ENCODE measurements around the gene NID2. TPM values are rescaled to one million over a fixed set of nuclear protein-coding genes. Genes with fewer than 3 reads are reported as not detected.

NID2 gene
- total and polyA plus RNA-seq, 10 of the 15 experiments (the other 5 are each of a cell fraction or from before 2014, with no cell fraction given), result 0.04 to 0.49 (median 0.23) TPM; not detected in 3

GRCh38 chr14:52078721-52079120, 9.9 kb upstream of the NID2 start:
- DNase-seq (ENCODE audit: low read depth, low spot score) (no peak), FAIRE-seq (no peak), ATAC-seq (no peak)
- Histone ChIP-seq H3K36me3 (ENCODE audit: control insufficient read depth in 2 of 2, insufficient read depth in 2 of 2, low read length in 1 of 2) (no peaks in the 10 kb centered on the region), H3K9ac (ENCODE audit: control insufficient read depth, insufficient read depth, low read length) (no peak overlapping the region), H3K27me3 (replicated peaks in 1 of 2; ENCODE audit: control insufficient read depth in 2 of 2, insufficient read depth in 2 of 2, low read length in 1 of 2) (peaks cover 0 to 3% of the 10 kb centered on the region in 2 experiments; a peak in 2 of 4 replicates), H3K79me2 (ENCODE audit: control insufficient read depth, insufficient read depth, low read length) (no peaks in the 10 kb centered on the region), H2AFZ (ENCODE audit: control insufficient read depth, low read depth, low read length) (no peak overlapping the region), H3K4me1 (ENCODE audit: control insufficient read depth, insufficient read depth, low read length) (no peaks in the 10 kb centered on the region), H3K4me3 (no peak overlapping the region), H4K20me1 (ENCODE audit: control insufficient read depth, insufficient read depth) (no peaks in the 10 kb centered on the region), H3K27ac (ENCODE audit: control insufficient read depth, insufficient read depth) (no peak overlapping the region), H3K9me3 (replicated peaks; ENCODE audit: control insufficient read depth, insufficient read depth, low read length) (no peaks in the 10 kb centered on the region), H3K4me2 (ENCODE audit: control insufficient read depth, insufficient read depth) (no peak overlapping the region)
- in situ Hi-C loops (cut with MboI), result no loop called here
- POLR2A ChIA-PET, result no interaction called here
- no TSS peak for BruUV-seq (replicated peaks)
- 0% methylated on average over 2 of the region's 2 CpGs for WGBS (ENCODE audit: insufficient coverage, insufficient replicate concordance, low lambda C conversion rate, missing lambda C conversion rate)
- intact Hi-C loops (cut with micrococcal nuclease; ENCODE audit: unreplicated experiment), result no loop called here
- RAD21 ChIA-PET (ENCODE audit: unreplicated experiment), result no interaction called here
- SMC1A ChIA-PET (ENCODE audit: uncharacterized antibody, unreplicated experiment), result no interaction called here
- CTCF ChIA-PET, result interaction anchor here (0.6 kb wide), 1 partner anchor 184 kb away, joined by 3 read pairs; no protein-coding TSS in a partner anchor
- TF ChIP-seq ZBED1 (IDR thresholded peaks at IDR 0.05; ENCODE audit: borderline replicate concordance) (no peak), BCLAF1 (IDR thresholded peaks at IDR 0.05) (no peak), HDGF (IDR thresholded peaks at IDR 0.05) (no peak), RELB (IDR thresholded peaks at IDR 0.05; ENCODE audit: low read depth) (no peak), LARP7 (IDR thresholded peaks at IDR 0.05) (no peak), BACH1 (IDR thresholded peaks at IDR 0.05; ENCODE audit: borderline replicate concordance) (no peak), IRF4 (IDR thresholded peaks at IDR 0.05; ENCODE audit: low read depth, low read length) (no peak), PKNOX1 (IDR thresholded peaks at IDR 0.05) (no peak), ZBTB40 (IDR thresholded peaks at IDR 0.05; ENCODE audit: borderline replicate concordance) (no peak), STAT3 (IDR thresholded peaks at IDR 0.05; ENCODE audit: low read depth, low read length) (no peak), ZNF217 (IDR thresholded peaks at IDR 0.05) (no peak), EP300 (IDR thresholded peaks at IDR 0.05; ENCODE audit: borderline replicate concordance in 1 of 2, control insufficient read depth in 1 of 2, low read depth in 2 of 2, low read length in 2 of 2) (no peak), SIX5 (IDR thresholded peaks at IDR 0.05; ENCODE audit: low read depth, low read length, severe bottlenecking) (no peak), SUPT20H (IDR thresholded peaks at IDR 0.05; ENCODE audit: borderline replicate concordance, control insufficient read depth, low read depth, low read length) (no peak), ZSCAN29 (IDR thresholded peaks at IDR 0.05) (no peak), RB1 (IDR thresholded peaks at IDR 0.05; ENCODE audit: borderline replicate concordance) (no peak), CHD4 (IDR thresholded peaks at IDR 0.05) (no peak)

Data from GM12878 (cell line).